NCI-H2196 treated with DMSO at 0.1 percent for 48 hours (cell line): Measurements from ENCODE around the gene SLC25A20.

Experiments used
- DNase-seq: peaks from one replicate; lab custom pipeline; 2025; ENCODE audit not compliant: unreplicated experiment; lab: John Stamatoyannopoulos, UW

SLC25A20 gene

DNA sequence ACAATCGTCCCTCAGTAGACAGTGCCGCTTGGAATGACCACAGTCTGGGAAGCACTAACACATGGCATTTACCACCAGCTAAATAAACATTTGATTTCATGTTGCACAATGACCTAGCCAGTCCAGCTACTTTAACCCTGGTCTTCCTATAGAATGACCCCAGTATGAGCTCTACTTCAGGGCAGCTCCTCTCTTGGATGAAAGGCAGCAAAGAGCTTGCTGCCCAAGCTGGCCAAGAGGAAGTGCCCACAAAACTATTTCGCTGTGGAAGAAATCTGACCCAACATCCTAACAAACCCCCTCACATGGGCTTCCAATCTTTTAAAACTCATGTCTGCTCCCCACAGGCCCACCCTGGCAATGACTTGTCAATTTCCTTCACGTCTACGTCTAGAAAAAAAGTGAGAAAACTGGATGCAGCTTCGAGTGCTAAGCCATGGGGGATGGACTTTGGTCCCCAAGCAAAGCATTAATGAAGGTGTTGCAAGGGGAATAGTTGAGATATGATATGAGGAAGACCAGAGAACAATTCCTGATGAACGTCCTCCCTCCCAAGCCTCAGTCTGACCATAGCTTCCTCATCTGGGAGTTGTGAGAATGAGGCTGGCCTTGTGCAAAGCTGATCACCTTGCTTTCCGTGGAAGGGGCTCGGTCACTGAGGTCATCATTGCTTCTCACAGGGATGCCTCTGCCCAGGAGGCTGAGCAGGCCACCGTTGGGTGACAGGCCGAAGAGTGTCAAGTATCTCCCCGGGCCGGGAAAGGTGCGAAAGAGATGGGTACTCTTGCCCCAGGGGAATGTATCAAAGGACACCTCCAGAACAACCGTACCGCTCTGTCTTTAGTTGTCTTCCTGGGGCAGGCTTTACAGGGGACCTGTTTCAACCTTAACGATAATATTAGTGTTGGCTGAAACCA, 964 bp downstream of the SLC25A20 start:
- DNase-seq = no peak

GRCh38 chr3:48896936-48897335, 1.7 kb downstream of the SLC25A20 start:
- DNase-seq = no peak

DNA sequence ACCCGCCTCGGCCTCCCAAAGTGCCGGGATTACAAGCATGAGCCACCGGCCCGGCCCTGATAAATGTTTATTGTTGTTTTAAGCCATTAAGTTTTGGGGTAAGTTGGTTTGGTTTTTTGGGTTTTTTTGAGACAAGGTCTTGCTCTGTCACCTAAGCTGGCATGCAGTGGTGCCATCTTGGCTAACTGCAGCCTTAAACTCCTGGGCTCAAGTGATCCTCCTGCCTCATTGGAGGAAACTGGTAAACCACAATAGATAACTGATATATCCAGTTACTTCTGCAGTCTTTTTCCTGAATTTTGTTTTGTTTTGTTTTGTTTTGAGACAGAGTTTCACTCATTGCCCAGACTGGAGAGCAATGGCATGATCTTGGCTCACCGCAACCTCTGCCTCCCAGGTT, 4.2 kb downstream of the SLC25A20 start:
- DNase-seq = no peak

GRCh38 chr3:48891606-48892005, 7.1 kb downstream of the SLC25A20 start:
- DNase-seq = no peak

- DNase-seq = no peak
Observed at GRCh38 chr3:48885753-48886152, 12.9 kb downstream of the SLC25A20 start.

DNA sequence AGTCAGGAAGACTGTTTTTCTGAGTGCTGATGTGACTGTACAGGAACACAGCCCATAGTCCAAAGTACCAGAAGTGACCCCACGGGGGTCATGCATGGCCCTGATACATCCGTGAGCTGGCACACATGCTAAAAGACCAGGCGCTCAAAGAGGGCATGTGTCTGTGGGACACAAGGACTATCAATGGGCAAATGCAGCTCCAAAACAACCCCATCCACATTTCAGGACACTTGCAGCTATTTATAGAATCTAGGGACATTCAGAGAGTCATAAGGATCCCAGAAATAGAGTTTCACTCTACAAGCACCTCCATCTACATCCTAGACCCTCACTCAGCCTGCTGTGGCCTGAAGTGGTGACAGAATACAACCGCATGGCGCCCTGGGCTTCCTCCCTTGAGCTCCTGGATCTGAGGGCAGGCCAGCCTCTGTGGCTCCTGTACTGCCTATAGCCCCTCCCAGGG, 17.0 kb downstream of the SLC25A20 start:
- DNase-seq = no peak

DNA sequence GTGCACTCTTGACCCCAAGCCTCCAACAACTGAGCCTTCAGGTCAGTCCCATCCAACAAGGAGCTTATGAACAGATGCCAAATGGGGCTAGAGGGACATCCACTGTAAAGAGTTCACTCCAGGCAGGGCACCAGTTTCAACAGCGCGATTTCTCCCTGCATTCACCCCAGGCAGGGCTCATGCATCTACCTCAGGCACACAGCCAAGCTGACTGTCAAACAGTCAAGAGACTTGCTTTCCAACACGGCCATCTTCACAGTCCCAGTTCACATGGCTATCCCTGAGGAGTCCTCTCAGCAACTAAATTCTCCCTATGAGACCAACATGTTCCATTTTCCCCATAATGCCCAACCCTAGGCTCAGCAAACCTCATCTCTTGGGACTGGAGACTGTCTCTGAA, 17.7 kb downstream of the SLC25A20 start:
- no peak for DNase-seq

GRCh38 chr3:48879994-48880377, 18.7 kb downstream of the SLC25A20 start:
- DNase-seq = no peak

DNA sequence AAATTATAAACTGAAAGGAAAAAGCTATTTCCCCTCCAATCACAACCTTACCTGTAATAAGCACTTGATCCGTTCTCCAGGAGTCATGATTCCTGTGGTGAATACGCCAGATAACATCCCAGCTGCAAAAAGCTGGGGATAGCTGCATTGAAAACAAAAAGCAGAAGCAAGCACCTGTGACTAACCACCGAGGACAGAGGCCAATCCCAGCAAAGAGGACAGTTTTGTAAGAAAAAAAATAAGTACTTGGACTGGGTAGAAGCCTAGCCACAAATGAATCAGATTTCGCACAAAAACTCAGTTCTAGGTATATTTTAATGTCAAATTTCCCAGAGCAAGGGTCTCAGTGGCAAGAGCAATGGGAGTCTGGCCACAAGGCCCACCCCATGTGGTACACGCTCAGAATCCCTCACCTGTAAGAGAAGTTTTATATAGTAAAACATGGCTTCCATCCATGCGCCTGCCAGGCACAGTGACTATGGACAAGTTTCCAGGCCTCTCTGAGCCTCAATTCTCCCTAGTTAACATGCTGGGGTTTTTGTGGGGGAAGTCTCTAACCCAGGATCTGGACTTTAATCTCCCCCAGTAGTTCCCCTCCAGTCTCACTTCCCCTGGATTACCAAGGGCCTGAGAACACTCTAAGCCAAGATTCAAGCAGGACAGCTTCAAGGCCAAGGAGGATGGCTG, 19.2 kb downstream of the SLC25A20 start:
- DNase-seq = no peak

GRCh38 chr3:48877671-48878070, 21.0 kb downstream of the SLC25A20 start:
- no peak for DNase-seq

- no peak for DNase-seq
Observed at GRCh38 chr3:48863122-48863521, 35.6 kb downstream of the SLC25A20 start.

- DNase-seq = no peak
Observed at GRCh38 chr3:48859206-48859605, 39.5 kb downstream of the SLC25A20 start.

DNA sequence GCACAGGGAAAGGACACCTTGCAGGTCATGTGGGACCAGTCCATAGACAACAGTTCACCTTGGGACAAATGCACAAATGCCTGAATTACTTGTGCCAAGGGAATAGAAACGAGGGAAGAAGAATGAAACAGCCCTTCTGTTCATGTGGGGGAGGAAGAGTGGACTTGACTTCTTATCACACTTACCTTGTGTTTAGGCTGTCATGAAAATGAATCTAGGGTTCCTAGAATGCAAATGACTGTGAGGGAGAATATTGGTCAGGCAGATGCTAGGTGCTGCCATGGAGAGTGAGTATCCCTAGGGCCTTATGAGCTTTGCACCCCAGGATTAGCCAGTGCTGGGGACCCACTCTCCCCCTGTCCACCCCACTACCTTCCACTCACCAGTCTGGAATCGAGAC, 40.0 kb downstream of the SLC25A20 start:
- DNase-seq = no peak

DNA sequence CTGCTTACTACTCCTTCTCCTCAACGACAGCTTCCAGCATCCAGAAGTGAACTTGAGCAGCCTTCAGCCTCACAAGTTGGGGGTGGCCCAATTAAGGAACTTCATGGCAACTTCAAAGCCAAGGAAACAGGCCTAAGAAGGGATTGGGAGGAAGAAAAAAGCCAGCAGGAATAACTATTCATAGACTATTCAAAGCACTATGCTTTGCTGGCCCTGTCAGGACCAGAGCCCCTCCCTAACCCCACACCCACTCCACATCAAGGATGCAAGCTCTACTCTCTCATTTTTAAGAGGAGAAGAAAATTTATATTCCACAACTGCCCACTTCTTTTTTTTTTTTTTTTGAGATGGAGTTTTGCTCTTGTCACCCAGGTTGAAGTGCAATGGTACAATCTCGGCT, 41.0 kb downstream of the SLC25A20 start:
- no peak for DNase-seq

- no peak for DNase-seq
Observed at GRCh38 chr3:48856469-48856868, 42.2 kb downstream of the SLC25A20 start.

GRCh38 chr3:48855681-48856447, 42.8 kb downstream of the SLC25A20 start:
- no peak for DNase-seq

DNA sequence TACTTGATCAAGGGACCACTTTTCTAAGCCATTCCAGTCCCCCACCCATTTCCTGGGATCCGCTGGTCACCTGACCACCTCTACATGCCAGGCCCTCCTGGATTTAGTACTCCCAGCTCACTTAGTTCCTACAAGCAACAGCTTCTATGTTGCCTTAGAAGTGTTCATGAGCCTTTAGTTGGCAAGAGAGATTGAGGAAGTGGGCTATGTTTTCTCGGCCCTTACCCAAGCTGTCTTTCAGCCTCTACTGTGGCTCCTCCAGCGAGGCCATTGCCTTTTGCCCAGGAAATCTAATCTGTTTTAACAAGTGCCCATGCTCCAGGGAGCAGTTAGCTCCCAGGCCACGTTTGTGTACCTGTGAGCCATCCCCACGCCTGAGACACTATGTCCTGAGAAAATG, 46.5 kb downstream of the SLC25A20 start:
- DNase-seq = no peak

DNA sequence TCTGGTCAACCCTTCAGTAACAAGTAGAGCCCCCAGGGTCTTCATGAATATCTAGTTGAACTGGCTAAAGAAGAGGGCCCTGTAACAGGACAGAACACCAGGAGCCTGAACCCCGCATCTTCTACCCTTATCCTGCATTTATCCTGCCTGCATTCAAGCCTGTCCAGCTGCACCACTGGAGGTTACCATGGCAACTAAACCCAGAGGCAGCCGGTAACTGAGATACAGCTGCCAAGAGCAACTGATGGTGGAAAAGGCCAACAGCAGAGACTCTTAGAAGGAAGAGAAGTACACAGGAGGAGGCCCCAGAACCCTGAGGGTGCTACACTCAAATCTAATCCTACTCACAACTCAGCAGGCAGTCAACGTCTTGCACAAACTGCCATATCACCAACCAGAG, 47.3 kb downstream of the SLC25A20 start:
- peak; percentile 13 for DNase-seq

GRCh38 chr3:48848816-48849515, 49.7 kb downstream of the SLC25A20 start:
- DNase-seq = no peak

GRCh38 chr3:48847504-48848423, 50.9 kb downstream of the SLC25A20 start, which contains the start of gene PRKAR2A:
Gene PRKAR2A (minus strand): TSS chr3:48847874. CDS start chr3:48847596, 278 bp downstream.
- DNase-seq = peak; percentile 46
